NOMO-1 treated with dmso at 0.1 percent for 144 hours (cell line): Measurements from ENCODE around the gene BTF3.
A peak's percentile ranks its signal among the peaks of the same experiment; 100 is the strongest.
"Not testable (repeated sequence)": the region's sequence is repeated elsewhere in the genome, so short reads cannot be mapped to it uniquely, and the experiment has no call there.

Experiments
- DNase-seq: peaks from one replicate; lab custom pipeline; 2025; ENCODE audit not compliant: unreplicated experiment; lab: John Stamatoyannopoulos, UW

Gene BTF3

DNA sequence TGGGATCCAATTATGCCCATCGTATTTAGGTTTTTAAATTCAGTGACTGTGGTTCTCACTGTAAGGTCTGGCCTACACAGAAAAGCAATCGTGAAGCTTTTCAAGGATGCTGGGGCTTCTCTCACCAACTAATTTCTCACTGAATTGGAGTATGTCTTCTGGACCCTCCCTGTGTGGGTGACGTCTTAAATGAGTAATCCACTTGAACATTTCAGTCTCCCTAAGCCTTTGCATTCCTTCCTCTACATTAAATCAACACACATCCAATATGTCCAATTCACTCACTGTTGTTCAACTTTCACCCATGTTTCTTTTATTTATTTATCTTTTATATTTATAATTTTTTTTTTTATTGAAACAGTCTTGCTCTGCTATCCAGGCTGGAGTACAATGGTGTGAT is 12.5 kb upstream of the BTF3 start:
- DNase-seq, result no peak

GRCh38 chr5:73486119-73486899 is 11.9 kb upstream of the BTF3 start:
- DNase-seq, result no peak

GRCh38 chr5:73487257-73487656 is 11.0 kb upstream of the BTF3 start:
- DNase-seq, result not testable (repeated sequence)

DNA sequence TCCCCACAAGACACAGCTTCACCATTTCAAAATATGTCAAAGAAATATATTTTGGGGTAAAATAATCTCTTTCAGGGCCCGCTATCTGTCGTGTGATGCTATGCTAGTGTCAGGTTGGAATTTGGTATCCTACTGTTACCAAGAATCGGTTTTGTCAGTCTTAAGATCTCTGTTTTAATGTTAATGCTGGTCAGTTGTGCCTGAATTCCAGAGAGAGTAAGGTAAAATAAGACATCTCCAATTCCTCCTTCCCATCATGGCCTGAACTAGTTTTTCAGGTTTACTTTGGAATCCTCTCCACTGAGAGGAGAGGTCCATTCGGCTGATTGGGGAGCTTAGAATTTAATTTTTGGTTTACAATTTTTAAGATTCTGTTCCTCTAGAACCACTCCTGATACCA is 10.4 kb upstream of the BTF3 start:
- no peak for DNase-seq

- DNase-seq, result no peak
Measured at GRCh38 chr5:73488806-73489205, 9.4 kb upstream of the BTF3 start.

- no peak for DNase-seq
Measured at GRCh38 chr5:73490088-73490487, 8.2 kb upstream of the BTF3 start.

DNA sequence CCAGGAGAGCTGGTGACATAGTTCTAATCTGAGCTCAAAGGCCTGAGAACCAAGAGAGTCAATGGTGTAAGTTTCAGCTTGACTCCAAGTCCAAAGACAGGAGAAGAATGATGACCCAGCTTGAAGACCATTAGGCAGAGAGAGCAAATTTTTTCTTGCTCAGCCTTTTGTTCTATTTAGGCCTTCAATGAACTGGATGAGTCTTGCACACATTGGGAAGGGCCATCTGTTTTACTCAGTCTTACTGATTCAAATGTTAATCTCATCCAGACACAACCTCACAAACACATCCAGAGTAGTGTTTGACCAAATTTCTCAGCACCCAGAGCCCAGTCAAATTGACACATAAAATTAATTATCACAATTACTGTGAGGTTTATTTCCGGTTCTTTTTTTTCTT is 7.1 kb upstream of the BTF3 start:
- no peak for DNase-seq

- no peak for DNase-seq
Measured at GRCh38 chr5:73493421-73493820, 4.8 kb upstream of the BTF3 start.

DNA sequence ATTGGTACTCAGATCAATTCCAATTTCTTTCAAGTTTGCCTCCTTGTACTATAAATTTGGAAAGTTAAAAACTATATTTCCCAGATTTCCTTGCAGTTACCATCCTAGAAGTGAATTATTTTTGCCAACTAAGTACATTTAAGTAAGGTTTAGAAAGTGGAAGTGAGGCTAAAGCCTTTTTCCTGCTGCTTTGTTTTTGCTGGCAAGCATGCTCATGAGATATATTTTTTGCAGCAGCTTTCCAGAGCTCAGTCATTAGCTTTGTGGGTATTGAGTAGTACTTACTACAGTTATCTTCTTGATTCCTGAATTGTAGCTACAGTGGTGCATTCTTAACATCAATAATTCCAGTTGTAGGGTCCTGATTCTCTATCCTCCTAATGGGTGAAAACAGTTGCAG is 3.5 kb upstream of the BTF3 start:
- no peak for DNase-seq

GRCh38 chr5:73495772-73496335 is 2.4 kb upstream of the BTF3 start:
- no peak for DNase-seq

- no peak for DNase-seq
Measured at GRCh38 chr5:73496984-73497457, 1.2 kb upstream of the BTF3 start.

DNA sequence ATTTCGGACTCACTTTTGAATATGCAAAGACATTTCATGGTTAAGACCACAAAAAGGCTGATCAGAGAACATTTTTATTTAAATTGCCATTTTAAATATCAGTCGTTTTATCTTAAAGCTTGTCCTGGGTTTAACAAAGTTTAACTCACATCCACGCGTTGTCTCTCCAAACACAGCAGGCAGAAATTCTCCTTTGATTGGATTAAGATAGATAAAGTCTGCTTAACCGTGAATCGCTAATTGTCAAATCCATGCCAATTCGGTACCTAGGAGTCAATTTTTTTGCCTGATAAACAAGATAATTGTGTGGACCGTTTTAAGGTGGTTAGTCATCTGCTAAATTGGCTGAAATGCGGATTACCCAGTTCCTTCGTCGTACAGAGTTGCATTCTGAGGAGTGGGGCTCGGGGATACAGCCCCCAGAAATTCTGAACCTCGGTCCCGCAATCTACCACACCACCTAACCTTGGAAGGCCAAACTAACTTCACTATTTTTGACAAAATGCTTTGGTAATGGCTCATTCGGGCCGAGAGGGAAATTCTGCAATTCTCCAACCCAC is 665 bp upstream of the BTF3 start:
- DNase-seq, result no peak

DNA sequence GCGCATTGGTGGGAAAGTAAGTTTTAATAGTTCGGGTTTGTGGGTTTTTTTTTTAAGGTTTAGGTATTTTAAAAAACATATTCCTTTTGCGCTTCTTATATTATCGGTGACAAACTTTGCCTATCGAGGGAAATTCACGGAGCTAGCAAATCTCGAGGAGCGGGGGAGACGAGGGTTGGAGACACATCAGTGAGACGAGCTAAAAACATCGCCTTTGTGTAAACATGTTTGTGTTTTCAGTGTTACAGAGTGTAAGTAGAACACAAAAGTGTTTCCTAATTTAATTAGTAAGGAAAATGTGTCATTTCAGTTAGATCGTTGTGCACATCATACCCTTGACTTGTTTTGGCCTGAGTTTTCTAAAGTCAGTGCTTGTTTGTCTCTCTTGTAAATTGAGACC is 945 bp downstream of the BTF3 start:
- no peak for DNase-seq

DNA sequence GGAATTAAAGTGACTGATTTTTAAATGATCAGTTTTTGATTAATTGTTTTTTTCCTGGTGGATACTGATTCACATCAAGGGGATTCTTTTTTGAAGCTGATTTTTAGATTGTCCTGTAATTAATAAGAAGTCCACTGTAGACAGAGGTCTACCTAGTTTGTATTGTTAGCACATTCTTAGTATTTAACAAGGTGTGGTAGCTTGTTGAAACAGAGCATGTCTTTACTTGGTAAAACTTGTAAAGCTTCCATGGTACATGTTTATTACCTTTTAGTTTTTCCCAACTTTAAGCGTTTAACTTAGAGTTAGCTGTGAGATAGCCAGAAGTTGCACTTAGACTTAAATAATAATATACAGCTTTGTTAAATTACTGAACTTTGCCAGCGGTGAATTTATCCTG is 1.5 kb downstream of the BTF3 start:
- DNase-seq, result no peak

DNA sequence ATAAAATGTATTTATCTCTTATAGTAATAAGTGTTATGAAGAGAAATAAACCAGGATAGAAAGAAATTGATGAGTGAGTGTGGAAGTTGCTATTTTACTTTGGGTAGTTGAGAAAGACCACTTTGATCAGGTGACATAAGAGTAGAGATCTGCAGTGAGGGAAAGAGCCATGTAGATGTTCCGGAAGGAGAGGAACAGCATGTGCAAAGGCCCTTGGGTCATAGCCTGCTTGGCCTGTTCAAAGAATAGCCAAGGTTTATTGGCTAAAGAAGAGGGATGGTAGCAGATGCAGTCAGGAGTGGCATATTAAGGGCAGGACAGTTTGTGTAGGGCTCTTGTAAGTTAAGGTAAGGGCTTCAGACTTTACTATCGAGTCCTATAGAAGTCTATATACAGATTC is 3.2 kb downstream of the BTF3 start:
- DNase-seq, result no peak

GRCh38 chr5:73506459-73506955 is 8.3 kb downstream of the BTF3 start:
- DNase-seq, result no peak

- no peak for DNase-seq
Measured at GRCh38 chr5:73507062-73507461, 8.8 kb downstream of the BTF3 start.

DNA sequence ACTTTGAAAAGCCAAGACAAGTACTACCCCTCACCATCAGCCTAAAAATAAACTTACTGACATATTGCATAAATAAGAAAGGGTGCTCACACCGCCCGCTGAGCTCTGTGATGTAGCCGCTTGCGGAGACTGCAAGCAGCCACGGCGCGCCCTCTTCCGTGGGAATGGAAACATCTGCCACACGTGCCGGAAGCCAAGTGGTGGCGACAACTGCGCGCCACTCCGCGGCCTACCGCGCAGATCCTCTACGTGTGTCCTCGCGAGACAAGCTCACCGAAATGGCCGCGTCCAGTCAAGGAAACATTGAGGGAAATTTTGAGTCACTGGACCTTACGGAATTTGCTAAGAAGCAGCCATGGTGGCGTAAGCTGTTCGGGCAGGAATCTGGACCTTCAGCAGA is 10.3 kb downstream of the BTF3 start:
- not testable (repeated sequence) for DNase-seq

- no peak for DNase-seq
Measured at GRCh38 chr5:73513996-73514395, 15.8 kb downstream of the BTF3 start.

GRCh38 chr5:73514418-73514817 is 16.2 kb downstream of the BTF3 start:
- DNase-seq, result no peak

GRCh38 chr5:73515232-73515631 is 17.0 kb downstream of the BTF3 start:
- DNase-seq, result no peak

DNA sequence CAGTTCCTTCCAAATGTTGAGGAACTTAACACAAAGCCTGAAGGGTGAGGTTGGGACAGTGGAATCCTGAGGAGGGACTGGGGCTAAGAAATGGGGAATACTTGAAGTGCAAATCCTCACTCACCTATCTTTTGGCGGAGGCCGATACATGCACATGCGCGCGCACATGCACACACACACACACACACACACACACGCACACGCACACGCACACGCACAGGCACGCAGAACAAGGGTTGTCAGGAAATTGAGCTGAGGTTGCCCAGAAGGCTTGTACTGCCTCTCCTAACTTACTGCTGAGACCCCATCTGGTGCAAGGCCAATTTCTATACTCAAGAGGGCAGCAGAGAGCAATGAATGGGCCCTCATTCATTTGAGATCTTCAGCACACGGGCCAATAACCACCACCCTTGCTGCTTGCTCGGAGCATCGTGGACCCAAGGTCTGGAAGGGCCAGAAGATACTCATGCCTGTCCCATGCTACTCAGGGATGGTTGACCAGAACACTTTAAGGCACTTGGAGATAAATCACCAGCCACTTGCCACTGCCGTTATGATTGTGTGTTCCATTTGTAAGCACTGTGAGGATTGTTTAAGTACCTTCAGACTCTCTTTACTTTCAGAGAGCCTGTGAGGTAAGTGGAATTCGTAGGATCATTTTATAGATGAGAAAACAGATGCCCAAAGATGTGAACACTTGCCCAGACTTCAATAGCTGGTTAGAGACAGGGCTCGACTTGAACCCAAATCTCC is 21.5 kb downstream of the BTF3 start:
- peak; percentile 49 for DNase-seq
